IMR-90 (cell line): ENCODE data around the gene SELENOM. TPM values are rescaled to one million over a fixed set of nuclear protein-coding genes. Genes with fewer than 3 reads are reported as not detected.
A peak's percentile ranks its signal among the peaks of the same experiment; 100 is the strongest.

Experiments used
- ATAC-seq: fragments of 200-7000 bp; cut with Tn5 transposase; 2 replicates; pipeline ENCODE4 v1.9.1; 2020; ENCODE audit warnings: low read depth, mild to moderate bottlenecking, moderate library complexity
- BruUV-seq: library from RNA; stranded (reverse); fragments of 400-500 nt; replicated peaks from 2 replicates; lab custom pipeline; 2021; lab: Mats Ljungman, UMichigan
- CTCF ChIA-PET: fragments of 300-600 bp; formaldehyde crosslinking; extraction: SDS; loops from one replicate; lab custom pipeline; 2021; ENCODE audit warnings: antibody characterized with exemption; lab: Yijun Ruan, JAX
- POLR2A ChIA-PET: fragments of 300-600 bp; sonication (Branson Sonifier 250); formaldehyde crosslinking; loops from one replicate; lab custom pipeline; 2022; ENCODE audit warnings: antibody characterized with exemption; ENCODE audit not compliant: unreplicated experiment; lab: Charles Lee
- DNase-seq: peaks from one replicate; pipeline ENCODE4 v3.0.0; 2013
- H2AFZ ChIP-seq: replicated peaks from 2 replicates; pipeline ENCODE3; 2013; ENCODE audit warnings: low read length, mild to moderate bottlenecking; ENCODE audit not compliant: poor library complexity
- H2AK5ac ChIP-seq: 2 replicates; pipeline ENCODE4 v1.6.1; 2013; ENCODE audit warnings: low read depth, low read length, inconsistent platforms
- H2AK9ac ChIP-seq: replicated peaks from 2 replicates; pipeline ENCODE3; 2013; ENCODE audit warnings: mild to moderate bottlenecking, low read depth, low read length, moderate library complexity; ENCODE audit not compliant: poor library complexity
- H2BK120ac ChIP-seq: 2 replicates; pipeline ENCODE4 v1.6.1; 2013; ENCODE audit warnings: low read depth, low read length, inconsistent platforms
- H2BK15ac ChIP-seq: 3 replicates; pipeline ENCODE4 v1.6.1; 2013; ENCODE audit warnings: low read depth, low read length, inconsistent platforms
- H2BK20ac ChIP-seq: 2 replicates; pipeline ENCODE4 v1.6.1; 2013; ENCODE audit warnings: low read depth, mild to moderate bottlenecking, inconsistent platforms, low read length, moderate library complexity
- H2BK5ac ChIP-seq: 2 replicates; pipeline ENCODE4 v1.6.1; 2013; ENCODE audit warnings: mild to moderate bottlenecking, low read depth, low read length, inconsistent platforms; ENCODE audit not compliant: poor library complexity, severe bottlenecking
- H3K14ac ChIP-seq: replicated peaks from 2 replicates; pipeline ENCODE4 v1.6.1; 2013; ENCODE audit warnings: low read depth, low read length, inconsistent platforms
- H3K18ac ChIP-seq: 2 replicates; pipeline ENCODE4 v1.6.1; 2013; ENCODE audit warnings: low read depth, low read length, control low read depth
- H3K23ac ChIP-seq: 2 replicates; pipeline ENCODE4 v1.6.1; 2013; ENCODE audit warnings: low read depth, low read length, inconsistent platforms
- H3K27ac ChIP-seq: 2 replicates; pipeline ENCODE4 v1.5.1; 2013; ENCODE audit warnings: mild to moderate bottlenecking, control low read depth, low read length; ENCODE audit not compliant: insufficient read depth
- H3K27me3 ChIP-seq: 2 replicates; pipeline ENCODE4 v1.6.1; 2013; ENCODE audit warnings: low read length; ENCODE audit not compliant: control insufficient read depth, insufficient read depth
- H3K36me3 ChIP-seq: 2 replicates; pipeline ENCODE4 v1.6.1; 2013; ENCODE audit warnings: low read length, mixed read lengths; ENCODE audit not compliant: control insufficient read depth, insufficient read depth
- H3K4ac ChIP-seq: 2 replicates; pipeline ENCODE4 v1.6.1; 2013; ENCODE audit warnings: low read depth, low read length, inconsistent platforms
- H3K4me1 ChIP-seq: 2 replicates; pipeline ENCODE4 v1.6.1; 2013; ENCODE audit warnings: low read length, mixed read lengths; ENCODE audit not compliant: control insufficient read depth, insufficient read depth
- H3K4me2 ChIP-seq: 2 replicates; pipeline ENCODE4 v1.6.1; 2013; ENCODE audit warnings: low read depth, mild to moderate bottlenecking, control low read depth, low read length, moderate library complexity
- H3K4me3 ChIP-seq: 2 replicates; pipeline ENCODE4 v1.5.1; 2013; ENCODE audit warnings: low read depth, mild to moderate bottlenecking, control low read depth, low read length, moderate library complexity; ENCODE audit not compliant: insufficient read depth
- H3K56ac ChIP-seq: 2 replicates; pipeline ENCODE4 v1.6.1; 2013; ENCODE audit warnings: low read length, inconsistent platforms; ENCODE audit not compliant: insufficient read depth; ENCODE audit errors: extremely low read depth
- H3K79me1 ChIP-seq, 2 experiments: 2 replicates each; pipeline ENCODE4 v1.6.1; 2013; ENCODE audit warnings: low read length in 2 of 2, inconsistent platforms in 1 of 2, low read depth in 1 of 2
- H3K9ac ChIP-seq: 2 replicates; pipeline ENCODE4 v1.6.1; 2013; ENCODE audit warnings: low read depth, low read length, control low read depth
- H3K9me1 ChIP-seq: 2 replicates; pipeline ENCODE4 v1.6.1; 2013; ENCODE audit warnings: low read length, inconsistent platforms; ENCODE audit not compliant: insufficient read depth
- H3K9me3 ChIP-seq: 2 replicates; pipeline ENCODE4 v1.6.1; 2013; ENCODE audit warnings: low read length; ENCODE audit not compliant: control insufficient read depth, insufficient read depth
- H4K20me1 ChIP-seq: 2 replicates; pipeline ENCODE4 v1.6.1; 2013; ENCODE audit warnings: low read length, inconsistent platforms; ENCODE audit not compliant: insufficient read depth
- H4K5ac ChIP-seq: 2 replicates; pipeline ENCODE4 v1.6.1; 2013; ENCODE audit warnings: mild to moderate bottlenecking, low read depth, low read length, control low read depth
- H4K8ac ChIP-seq, 2 experiments: 2 replicates each; pipeline ENCODE4 v1.6.1; 2013; ENCODE audit warnings: low read depth in 2 of 2, low read length in 2 of 2, control low read depth in 1 of 2, inconsistent platforms in 1 of 2
- H4K91ac ChIP-seq: 2 replicates; pipeline ENCODE4 v1.6.1; 2013; ENCODE audit warnings: low read depth, low read length, inconsistent platforms; ENCODE audit not compliant: insufficient read depth
- CHD1 ChIP-seq: IDR thresholded peaks from 2 replicates; pipeline ENCODE4 v1.6.1; 2012; ENCODE audit warnings: low read depth, low read length, improper control_type of control experiment
- RAD21 ChIP-seq: IDR thresholded peaks from 2 replicates; pipeline ENCODE4 v1.6.1; 2012; ENCODE audit warnings: low read length, improper control_type of control experiment
- WGBS, 2 experiments: methylation state at CpG; one replicate each; pipeline versions ENCODE4 v1.1.5 to v1.1.7; 2013; ENCODE audit warnings: missing lambda C conversion rate in 2 of 2; ENCODE audit not compliant: insufficient read length in 1 of 2; ENCODE audit errors: extremely low coverage in 2 of 2; 5-methylcytosine and 5-hydroxymethylcytosine counted together
- dilution Hi-C: fragments of 300-500 bp; cut with HindIII; formaldehyde crosslinking; loops from one replicate; pipeline ENCODE4 v1.14.3; 2018; ENCODE audit warnings: low sequenced_read_pairs; ENCODE audit not compliant: unreplicated experiment
- in situ Hi-C: fragments of 300-500 bp; cut with MboI; formaldehyde crosslinking; loops from 3 replicates; pipeline ENCODE4 v1.14.3; 2019; ENCODE audit warnings: low sequenced_read_pairs, inconsistent platforms, mixed read lengths
- intact Hi-C: fragments of 100-400 bp; cut with micrococcal nuclease; formaldehyde crosslinking; loops from 2 replicates; pipeline ENCODE4 v1.10.0; 2022
- polyA plus RNA-seq, 3 experiments: library from polyadenylated mRNA; depleted of rRNA; stranded (reverse); fragments of >200 nt; gene quantifications; 2 replicates each; pipeline ENCODE4 v1.2.3, GENCODE V29; 2012; ENCODE audit warnings: low replicate concordance in 1 of 3
- total RNA-seq: library from RNA; depleted of rRNA; stranded (reverse); fragments of >200 nt; gene quantifications from 2 replicates; pipeline ENCODE4 v1.2.3, GENCODE V29; 2012

Gene SELENOM
- total and polyA plus RNA-seq, 2 of the 4 experiments (the other 2 are of a cell fraction): 46.2 to 270 TPM

DNA sequence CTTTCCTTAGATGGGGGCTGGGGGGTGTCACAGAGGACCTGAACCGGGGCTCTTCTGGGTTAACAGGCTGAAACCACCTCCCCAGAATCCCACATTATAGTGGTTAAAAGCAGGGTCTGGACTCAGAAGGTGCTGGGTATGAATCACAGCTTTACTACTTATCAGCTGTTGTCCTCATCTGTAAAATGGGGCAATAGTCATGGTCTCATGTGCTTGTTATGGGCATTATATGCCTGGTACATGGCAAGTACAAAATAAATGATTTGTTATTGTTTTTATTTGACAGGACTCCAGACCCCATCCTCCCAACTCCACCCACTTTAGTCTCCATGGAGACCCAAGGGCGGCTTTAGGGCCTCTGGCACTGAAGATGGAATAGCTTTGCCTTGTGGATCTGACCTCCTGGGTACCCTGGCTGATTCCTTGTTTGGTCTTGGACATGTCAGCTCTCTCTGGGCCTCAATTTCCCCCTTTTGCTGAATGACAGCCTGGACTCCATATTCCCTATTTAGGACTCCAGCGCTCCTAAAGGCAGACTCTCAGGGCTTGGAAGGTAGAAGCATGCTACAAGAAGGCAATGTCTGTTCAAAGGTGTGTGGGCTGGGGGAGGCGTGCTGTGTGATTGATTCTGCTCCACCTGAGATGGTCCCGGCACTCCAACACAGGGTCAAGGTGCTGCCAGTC lies 27.1 kb downstream of the SELENOM start:
- peak overlapping the region; percentile 33 for H3K56ac ChIP-seq
- peak overlapping the region; percentile 57; the same call in 1 of the 2 replicates for H2BK20ac ChIP-seq
- H2AK5ac ChIP-seq: peak overlapping the region; percentile 93
- H2BK120ac ChIP-seq: peak overlapping the region; percentile 94
- no CpG with 5 or more reads among the region's 5 CpGs for WGBS, 2 experiments
- H3K14ac ChIP-seq: peak overlapping the region; percentile 93
- TF ChIP-seq RAD21: no peak
- TF ChIP-seq CHD1: 0 out of 2 replicates have a peak, but pooled peaks have one; percentile 2
- H2BK5ac ChIP-seq: peak overlapping the region; percentile 10
- H3K27me3 ChIP-seq: no peaks in the 10 kb centered on the region
- H3K79me1 ChIP-seq: peaks cover 20 to 48% of the 10 kb centered on the region in 2 experiments
- DNase-seq (no peak), ATAC-seq (no peak)
- H3K18ac ChIP-seq: 0 out of 2 replicates have a peak overlapping the region, but pooled peaks have one; percentile 0
- in situ Hi-C loops: no loop called here
- H3K27ac ChIP-seq: peak overlapping the region; percentile 83
- peak overlapping the region; percentile 89 for H3K23ac ChIP-seq
- peak overlapping the region; percentile 33 to 78 for H4K8ac ChIP-seq
- peak overlapping the region; percentile 93 for H3K4ac ChIP-seq
- peak overlapping the region; percentile 63 for H3K9ac ChIP-seq
- dilution Hi-C loops: no loop called here
- H3K4me2 ChIP-seq: peak overlapping the region; percentile 77
- intact Hi-C loops: loop anchor here (2.0 kb wide), 1 partner anchor 42 kb away; no protein-coding TSS in a partner anchor
- CTCF ChIA-PET: no interaction called here
- POLR2A ChIA-PET: interaction anchor here (0.6 to 1.0 kb wide), 3 partner anchors 42 to 115 kb away, joined by 3 to 4 read pairs (median 3); partner anchors contain the start of gene TUG1
- no TSS peak for BruUV-seq
- peaks cover 7% of the 10 kb centered on the region; the same call in 1 of the 2 replicates for H3K36me3 ChIP-seq
- H3K4me1 ChIP-seq: peaks cover 23% of the 10 kb centered on the region
- peak overlapping the region; percentile 71 for H3K4me3 ChIP-seq
- H4K91ac ChIP-seq: peak overlapping the region; percentile 69
- H4K5ac ChIP-seq: peak overlapping the region; percentile 6
- H2AK9ac ChIP-seq: peak overlapping the region; percentile 95
- H3K9me3 ChIP-seq: no peaks in the 10 kb centered on the region
- peak overlapping the region; percentile 91 for H2AFZ ChIP-seq
- H4K20me1 ChIP-seq: no peaks in the 10 kb centered on the region; the same call in 1 of the 2 replicates
- peak overlapping the region; percentile 32; the same call in 1 of the 3 replicates for H2BK15ac ChIP-seq
- peaks cover 18% of the 10 kb centered on the region for H3K9me1 ChIP-seq
